ENCODE results near the gene WNT3.
"Not testable (repeated sequence)": the region's sequence is repeated elsewhere in the genome, so short reads cannot be mapped to it uniquely, and the experiment has no call there.

Gene WNT3

GRCh38 chr17:46818316-46818928 is at the start of gene WNT3:
TSS of gene WNT3 (minus strand) at chr17:46818692. CDS start at chr17:46818597, 95 bp downstream.
- no peak for DNase-seq (ENCODE audit: low read depth)

GRCh38 chr17:46866747-46867146 is 48.3 kb upstream of the WNT3 start:
- no peak for DNase-seq (ENCODE audit: low read depth)

- no peak for DNase-seq (ENCODE audit: low read depth)
Observed at GRCh38 chr17:46866325-46866724, 47.8 kb upstream of the WNT3 start.

GRCh38 chr17:46865100-46865499 is 46.6 kb upstream of the WNT3 start:
- no peak for DNase-seq (ENCODE audit: low read depth)

GRCh38 chr17:46863383-46864121 is 45.1 kb upstream of the WNT3 start:
- no peak for DNase-seq (ENCODE audit: low read depth)

GRCh38 chr17:46862949-46863348 is 44.5 kb upstream of the WNT3 start:
- no peak for DNase-seq (ENCODE audit: low read depth)

GRCh38 chr17:46859996-46860395 is 41.5 kb upstream of the WNT3 start:
- no peak for DNase-seq (ENCODE audit: low read depth)

GRCh38 chr17:46857600-46857999 is 39.1 kb upstream of the WNT3 start:
- no peak for DNase-seq (ENCODE audit: low read depth)

- DNase-seq (ENCODE audit: low read depth), result no peak
Observed at GRCh38 chr17:46854948-46855347, 36.5 kb upstream of the WNT3 start.

- no peak for DNase-seq (ENCODE audit: low read depth)
Observed at GRCh38 chr17:46854515-46854914, 36.0 kb upstream of the WNT3 start.

- DNase-seq (ENCODE audit: low read depth), result peak; percentile 35
Observed at GRCh38 chr17:46853896-46854444, 35.5 kb upstream of the WNT3 start.

GRCh38 chr17:46851029-46851741 is 32.7 kb upstream of the WNT3 start, which contains the start of gene WNT9B:
TSS of gene WNT9B (plus strand) at chr17:46851583. CDS start at chr17:46851639, 56 bp downstream.
- no peak for DNase-seq (ENCODE audit: low read depth)

- no peak for DNase-seq (ENCODE audit: low read depth)
Observed at GRCh38 chr17:46850688-46851028, 32.2 kb upstream of the WNT3 start.

- no peak for DNase-seq (ENCODE audit: low read depth)
Observed at GRCh38 chr17:46848534-46848933, 30.0 kb upstream of the WNT3 start.

- no peak for DNase-seq (ENCODE audit: low read depth)
Observed at GRCh38 chr17:46847204-46848191, 29.0 kb upstream of the WNT3 start.

- DNase-seq (ENCODE audit: low read depth), result no peak
Observed at GRCh38 chr17:46842835-46843234, 24.3 kb upstream of the WNT3 start.

- no peak for DNase-seq (ENCODE audit: low read depth)
Observed at GRCh38 chr17:46841561-46842379, 23.3 kb upstream of the WNT3 start.

- DNase-seq (ENCODE audit: low read depth), result not testable (repeated sequence)
Observed at GRCh38 chr17:46840596-46840995, 22.1 kb upstream of the WNT3 start.

- no peak for DNase-seq (ENCODE audit: low read depth)
Observed at GRCh38 chr17:46839211-46839610, 20.7 kb upstream of the WNT3 start.

- no peak for DNase-seq (ENCODE audit: low read depth)
Observed at GRCh38 chr17:46837521-46837920, 19.0 kb upstream of the WNT3 start.

GRCh38 chr17:46836500-46836899 is 18.0 kb upstream of the WNT3 start:
- DNase-seq (ENCODE audit: low read depth), result no peak
